ENCODE data around the gene DTNB.
"Not testable (repeated sequence)": the region's sequence is repeated elsewhere in the genome, so short reads cannot be mapped to it uniquely, and the experiment has no call there.

Gene DTNB

GRCh38 chr2:25620711-25621110 lies 52.7 kb downstream of the DTNB start:
- Histone ChIP-seq H3K36me3 (ENCODE audit: insufficient read depth, low read depth, low read length) (peaks cover 23% of the 10 kb centered on the region; the same call in 1 of the 2 replicates), H3K27me3 (ENCODE audit: insufficient read depth, low read length) (no peaks in the 10 kb centered on the region), H3K27ac (ENCODE audit: low read length) (no peak overlapping the region), H3K4me1 (ENCODE audit: insufficient read depth, low read length) (peaks cover 3% of the 10 kb centered on the region; the same call in 1 of the 2 replicates), H3K9ac (ENCODE audit: low read depth, low read length) (no peak overlapping the region), H3K4me3 (ENCODE audit: low read length) (no peak overlapping the region), H3K9me3 (ENCODE audit: insufficient read depth, low read depth, low read length) (no peaks in the 10 kb centered on the region)

- no peak overlapping the region for H3K27ac ChIP-seq (ENCODE audit: low read length)
These were observed 53.3 kb downstream of the DTNB start for GRCh38 chr2:25620077-25620476.

GRCh38 chr2:25619185-25619584 lies 54.2 kb downstream of the DTNB start:
- H3K9me3 ChIP-seq (ENCODE audit: insufficient read depth, low read depth, low read length), result no peaks in the 10 kb centered on the region
- no peak overlapping the region for H3K27ac ChIP-seq (ENCODE audit: low read length)
- H3K27me3 ChIP-seq (ENCODE audit: insufficient read depth, low read length), result no peaks in the 10 kb centered on the region
- H3K4me3 ChIP-seq (ENCODE audit: low read length), result no peak overlapping the region
- no peak overlapping the region for H3K9ac ChIP-seq (ENCODE audit: low read depth, low read length)
- peaks cover 18% of the 10 kb centered on the region; the same call in 1 of the 2 replicates for H3K36me3 ChIP-seq (ENCODE audit: insufficient read depth, low read depth, low read length)
- H3K4me1 ChIP-seq (ENCODE audit: insufficient read depth, low read length), result peaks cover 16% of the 10 kb centered on the region; the same call in 1 of the 2 replicates

More at GRCh38 chr2:25620077-25620476, 53.3 kb downstream of the DTNB start:
- Histone ChIP-seq H3K9me3 (ENCODE audit: insufficient read depth, low read depth, low read length) (no peaks in the 10 kb centered on the region), H3K9ac (ENCODE audit: low read depth, low read length) (no peak overlapping the region), H3K27me3 (ENCODE audit: insufficient read depth, low read length) (no peaks in the 10 kb centered on the region), H3K36me3 (ENCODE audit: insufficient read depth, low read depth, low read length) (peaks cover 23% of the 10 kb centered on the region; the same call in 1 of the 2 replicates), H3K4me3 (ENCODE audit: low read length) (no peak overlapping the region), H3K4me1 (ENCODE audit: insufficient read depth, low read length) (peaks cover 9% of the 10 kb centered on the region; the same call in 1 of the 2 replicates)

- Histone ChIP-seq H3K27ac (ENCODE audit: low read length) (no peak overlapping the region), H3K9me3 (ENCODE audit: insufficient read depth, low read depth, low read length) (no peaks in the 10 kb centered on the region), H3K27me3 (ENCODE audit: insufficient read depth, low read length) (no peaks in the 10 kb centered on the region), H3K36me3 (ENCODE audit: insufficient read depth, low read depth, low read length) (peaks cover 13% of the 10 kb centered on the region; the same call in 1 of the 2 replicates), H3K9ac (ENCODE audit: low read depth, low read length) (no peak overlapping the region), H3K4me1 (ENCODE audit: insufficient read depth, low read length) (peaks cover 16% of the 10 kb centered on the region; the same call in 1 of the 2 replicates), H3K4me3 (ENCODE audit: low read length) (no peak overlapping the region)
These were observed 54.7 kb downstream of the DTNB start for GRCh38 chr2:25618676-25619075.

GRCh38 chr2:25617948-25618646 lies 55.3 kb downstream of the DTNB start:
- H3K9ac ChIP-seq (ENCODE audit: low read depth, low read length), result no peak overlapping the region
- H3K36me3 ChIP-seq (ENCODE audit: insufficient read depth, low read depth, low read length), result peaks cover 8% of the 10 kb centered on the region; the same call in 1 of the 2 replicates
- H3K27ac ChIP-seq (ENCODE audit: low read length), result no peak overlapping the region
- H3K4me1 ChIP-seq (ENCODE audit: insufficient read depth, low read length), result peaks cover 16% of the 10 kb centered on the region; the same call in 1 of the 2 replicates
- H3K9me3 ChIP-seq (ENCODE audit: insufficient read depth, low read depth, low read length), result no peaks in the 10 kb centered on the region
- H3K4me3 ChIP-seq (ENCODE audit: low read length), result no peak overlapping the region
- no peaks in the 10 kb centered on the region for H3K27me3 ChIP-seq (ENCODE audit: insufficient read depth, low read length)

GRCh38 chr2:25615920-25616319 lies 57.5 kb downstream of the DTNB start:
- Histone ChIP-seq H3K4me3 (ENCODE audit: low read length) (no peak overlapping the region), H3K9me3 (ENCODE audit: insufficient read depth, low read depth, low read length) (no peaks in the 10 kb centered on the region), H3K36me3 (ENCODE audit: insufficient read depth, low read depth, low read length) (0 out of 2 replicates have a peak, but pooled peaks cover 3% of the 10 kb centered on the region), H3K9ac (ENCODE audit: low read depth, low read length) (no peak overlapping the region), H3K4me1 (ENCODE audit: insufficient read depth, low read length) (peaks cover 18% of the 10 kb centered on the region; the same call in 1 of the 2 replicates), H3K27me3 (ENCODE audit: insufficient read depth, low read length) (no peaks in the 10 kb centered on the region), H3K27ac (ENCODE audit: low read length) (no peak overlapping the region)

GRCh38 chr2:25615386-25615785 lies 58.0 kb downstream of the DTNB start:
- Histone ChIP-seq H3K27ac (ENCODE audit: low read length) (no peak overlapping the region), H3K36me3 (ENCODE audit: insufficient read depth, low read depth, low read length) (0 out of 2 replicates have a peak, but pooled peaks cover 3% of the 10 kb centered on the region), H3K9me3 (ENCODE audit: insufficient read depth, low read depth, low read length) (no peaks in the 10 kb centered on the region), H3K4me3 (ENCODE audit: low read length) (no peak overlapping the region), H3K4me1 (ENCODE audit: insufficient read depth, low read length) (peaks cover 18% of the 10 kb centered on the region; the same call in 1 of the 2 replicates), H3K9ac (ENCODE audit: low read depth, low read length) (no peak overlapping the region), H3K27me3 (ENCODE audit: insufficient read depth, low read length) (no peaks in the 10 kb centered on the region)

GRCh38 chr2:25614711-25615110 lies 58.7 kb downstream of the DTNB start:
- Histone ChIP-seq H3K4me3 (ENCODE audit: low read length) (no peak overlapping the region), H3K36me3 (ENCODE audit: insufficient read depth, low read depth, low read length) (0 out of 2 replicates have a peak, but pooled peaks cover 3% of the 10 kb centered on the region), H3K27me3 (ENCODE audit: insufficient read depth, low read length) (no peaks in the 10 kb centered on the region), H3K4me1 (ENCODE audit: insufficient read depth, low read length) (peaks cover 18% of the 10 kb centered on the region; the same call in 1 of the 2 replicates), H3K9me3 (ENCODE audit: insufficient read depth, low read depth, low read length) (no peaks in the 10 kb centered on the region), H3K27ac (ENCODE audit: low read length) (no peak overlapping the region), H3K9ac (ENCODE audit: low read depth, low read length) (no peak overlapping the region)

- Histone ChIP-seq H3K27ac (ENCODE audit: low read length) (no peak overlapping the region), H3K36me3 (ENCODE audit: insufficient read depth, low read depth, low read length) (no peaks in the 10 kb centered on the region), H3K9ac (ENCODE audit: low read depth, low read length) (no peak overlapping the region), H3K4me1 (ENCODE audit: insufficient read depth, low read length) (peaks cover 7% of the 10 kb centered on the region; the same call in 1 of the 2 replicates), H3K9me3 (ENCODE audit: insufficient read depth, low read depth, low read length) (no peaks in the 10 kb centered on the region), H3K4me3 (ENCODE audit: low read length) (no peak overlapping the region), H3K27me3 (ENCODE audit: insufficient read depth, low read length) (no peaks in the 10 kb centered on the region)
These were observed 64.7 kb downstream of the DTNB start for GRCh38 chr2:25608718-25609117.

- Histone ChIP-seq H3K27me3 (ENCODE audit: insufficient read depth, low read length) (no peaks in the 10 kb centered on the region), H3K4me3 (ENCODE audit: low read length) (no peak overlapping the region), H3K9ac (ENCODE audit: low read depth, low read length) (no peak overlapping the region), H3K36me3 (ENCODE audit: insufficient read depth, low read depth, low read length) (no peaks in the 10 kb centered on the region), H3K27ac (ENCODE audit: low read length) (no peak overlapping the region), H3K9me3 (ENCODE audit: insufficient read depth, low read depth, low read length) (no peaks in the 10 kb centered on the region), H3K4me1 (ENCODE audit: insufficient read depth, low read length) (peaks cover 7% of the 10 kb centered on the region; the same call in 1 of the 2 replicates)
These were observed 66.5 kb downstream of the DTNB start for GRCh38 chr2:25606892-25607291.

GRCh38 chr2:25602333-25602723 lies 71.0 kb downstream of the DTNB start:
- H3K36me3 ChIP-seq (ENCODE audit: insufficient read depth, low read depth, low read length), result no peaks in the 10 kb centered on the region

GRCh38 chr2:25601711-25602332 lies 71.6 kb downstream of the DTNB start:
- H3K9me3 ChIP-seq (ENCODE audit: insufficient read depth, low read depth, low read length); H3K27ac ChIP-seq (ENCODE audit: low read length); H3K36me3 ChIP-seq (ENCODE audit: insufficient read depth, low read depth, low read length); H3K27me3 ChIP-seq (ENCODE audit: insufficient read depth, low read length); H3K9ac ChIP-seq (ENCODE audit: low read depth, low read length); H3K4me3 ChIP-seq (ENCODE audit: low read length); H3K4me1 ChIP-seq (ENCODE audit: insufficient read depth, low read length): not testable (repeated sequence)

More at GRCh38 chr2:25602333-25602723, 71.0 kb downstream of the DTNB start:
- Histone ChIP-seq H3K9me3 (ENCODE audit: insufficient read depth, low read depth, low read length) (no peaks in the 10 kb centered on the region), H3K9ac (ENCODE audit: low read depth, low read length) (no peak overlapping the region), H3K27ac (ENCODE audit: low read length) (no peak overlapping the region), H3K4me3 (ENCODE audit: low read length) (no peak overlapping the region), H3K4me1 (ENCODE audit: insufficient read depth, low read length) (peaks cover 3% of the 10 kb centered on the region; the same call in 1 of the 2 replicates), H3K27me3 (ENCODE audit: insufficient read depth, low read length) (no peaks in the 10 kb centered on the region)

All from iPS-20b (cell line).